Calu3 (cell line): ENCODE results near the gene MTARC2. TPM values are rescaled to one million over a fixed set of nuclear protein-coding genes. Genes with fewer than 3 reads are reported as not detected.

Source experiments
- BruUV-seq: library from RNA; stranded (reverse); fragments of 400-500 nt; replicated peaks from 2 replicates; lab custom pipeline; 2021; lab: Mats Ljungman, UMichigan
- CTCF ChIA-PET: fragments of 300-600 bp; sonication (Branson Sonifier 250); formaldehyde crosslinking; loops from one replicate; lab custom pipeline; 2022; ENCODE audit warnings: antibody characterized with exemption; lab: Charles Lee
- DNase-seq: peaks from one replicate; pipeline ENCODE4 v3.0.0; 2022
- H3K27ac Mint-ChIP-seq: one replicate; pipeline ENCODE4 v1.8.0; 2022; ENCODE audit warnings: mixed read lengths; ENCODE audit not compliant: unreplicated experiment
- H3K27me3 Mint-ChIP-seq: one replicate; pipeline ENCODE4 v1.8.0; 2022; ENCODE audit warnings: mixed read lengths; ENCODE audit not compliant: unreplicated experiment
- H3K36me3 Mint-ChIP-seq: one replicate; pipeline ENCODE4 v1.8.0; 2022; ENCODE audit warnings: mild to moderate bottlenecking, moderate library complexity, mixed read lengths; ENCODE audit not compliant: insufficient read depth, unreplicated experiment
- H3K4me1 Mint-ChIP-seq: one replicate; pipeline ENCODE4 v1.8.0; 2022; ENCODE audit warnings: mild to moderate bottlenecking, low read depth, mixed read lengths; ENCODE audit not compliant: unreplicated experiment
- H3K4me3 Mint-ChIP-seq: one replicate; pipeline ENCODE4 v1.8.0; 2022; ENCODE audit warnings: mild to moderate bottlenecking, low read depth, moderate library complexity, mixed read lengths; ENCODE audit not compliant: unreplicated experiment
- H3K9me3 Mint-ChIP-seq: one replicate; pipeline ENCODE4 v1.8.0; 2022; ENCODE audit warnings: low read depth, mixed read lengths; ENCODE audit not compliant: unreplicated experiment
- CTCF ChIP-seq: fragments of 200-600 bp; IDR thresholded peaks from one replicate; pipeline ENCODE4 v1.8.0; 2022; ENCODE audit warnings: antibody characterized with exemption; ENCODE audit not compliant: unreplicated experiment
- intact Hi-C: fragments of 100-400 bp; cut with micrococcal nuclease; formaldehyde crosslinking; loops from one replicate; pipeline ENCODE4 v1.10.0; 2022; ENCODE audit not compliant: unreplicated experiment
- total RNA-seq: library from RNA; stranded (reverse); gene quantifications from 2 replicates; pipeline ENCODE4 v1.2.3, GENCODE V29; 2022

The MTARC2 gene
- total RNA-seq, 1 experiment from 2014 or later: 16.4 TPM

DNA sequence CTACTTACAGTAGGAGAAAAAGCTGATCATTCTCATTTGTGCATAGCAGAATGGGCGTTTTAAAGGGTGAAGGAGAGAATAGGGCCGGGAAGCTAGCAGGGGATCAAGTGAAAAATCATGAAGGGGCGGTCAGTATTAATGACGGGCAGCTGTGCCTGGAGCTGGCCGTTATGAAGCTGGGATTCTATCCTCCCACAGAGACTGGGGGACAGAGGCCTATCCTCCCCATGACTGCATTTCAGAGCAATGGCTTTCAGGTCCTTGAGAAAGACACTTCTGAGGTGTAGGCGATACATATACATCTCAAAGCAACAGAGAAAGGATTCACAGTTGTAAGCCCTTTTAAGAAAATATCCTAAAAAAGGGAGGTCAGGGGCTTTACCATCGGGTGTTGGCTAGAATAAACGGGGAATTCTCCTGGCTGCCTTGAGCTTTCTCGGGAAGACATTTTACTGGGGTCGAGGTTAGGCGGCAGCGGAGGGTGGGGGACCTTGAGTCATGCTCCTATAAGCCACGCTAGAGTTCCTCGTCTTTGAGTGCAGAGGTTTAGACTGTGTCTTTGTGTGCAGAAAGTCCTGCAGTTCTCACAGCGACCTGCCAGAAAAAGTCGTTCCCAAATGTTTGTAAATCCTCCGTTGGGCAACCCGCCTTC is 559 bp upstream of the MTARC2 start:
- Mint-ChIP-seq H3K4me3 (peak overlapping the region; percentile 91), H3K27ac (peak overlapping the region; percentile 66), H3K36me3 (peaks cover 13% of the 10 kb centered on the region), H3K27me3 (no peaks in the 10 kb centered on the region), H3K9me3 (no peaks in the 10 kb centered on the region), H3K4me1 (peaks cover 25% of the 10 kb centered on the region)
- CTCF ChIA-PET: interaction anchor here (0.6 to 3.1 kb wide), 9 partner anchors 14 to 558 kb away, joined by 3 to 26 read pairs (median 4); no protein-coding TSS in a partner anchor
- DNase-seq: no peak
- intact Hi-C loops: loop anchor here (1.0 kb wide), 1 partner anchor 13 kb away; no protein-coding TSS in a partner anchor
- BruUV-seq: no TSS peak
- TF ChIP-seq CTCF: no peak

DNA sequence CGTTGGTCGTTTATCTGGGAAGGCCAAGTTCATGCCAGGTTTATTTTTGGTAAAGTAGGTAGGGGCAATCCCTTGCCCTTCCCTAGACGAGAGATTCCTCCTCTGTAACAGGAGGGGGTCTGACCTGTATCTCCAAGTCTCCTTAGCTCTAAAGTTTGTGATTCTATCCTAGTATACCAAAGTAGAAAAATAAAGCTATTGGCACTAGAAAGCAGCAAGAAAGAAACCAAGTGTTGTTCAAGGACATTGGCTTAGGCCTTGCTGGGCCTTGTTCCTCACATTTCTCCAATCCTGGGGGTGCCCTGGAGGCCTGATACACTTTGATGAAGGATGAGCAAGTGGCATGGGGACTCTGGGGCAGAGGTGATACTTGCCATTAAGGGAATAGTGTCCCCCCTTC is 814 bp downstream of the MTARC2 start:
- H3K36me3 Mint-ChIP-seq: peaks cover 13% of the 10 kb centered on the region
- BruUV-seq: TSS peak; percentile 51
- no peak overlapping the region for H3K27ac Mint-ChIP-seq
- TF ChIP-seq CTCF: no peak
- CTCF ChIA-PET: interaction anchor here (3.1 kb wide), 1 partner anchor 15 kb away, joined by 26 read pairs; no protein-coding TSS in a partner anchor
- H3K9me3 Mint-ChIP-seq: no peaks in the 10 kb centered on the region
- H3K27me3 Mint-ChIP-seq: no peaks in the 10 kb centered on the region
- H3K4me1 Mint-ChIP-seq: peaks cover 25% of the 10 kb centered on the region
- DNase-seq: no peak
- peak overlapping the region; percentile 91 for H3K4me3 Mint-ChIP-seq
- intact Hi-C loops: loop anchor here (1.0 kb wide), 1 partner anchor 15 kb away; no protein-coding TSS in a partner anchor

- TF ChIP-seq CTCF: no peak
- no peaks in the 10 kb centered on the region for H3K9me3 Mint-ChIP-seq
- intact Hi-C loops: no loop called here
- peaks cover 25% of the 10 kb centered on the region for H3K4me1 Mint-ChIP-seq
- no peaks in the 10 kb centered on the region for H3K27me3 Mint-ChIP-seq
- H3K36me3 Mint-ChIP-seq: peaks cover 13% of the 10 kb centered on the region
- CTCF ChIA-PET: no interaction called here
- no peak overlapping the region for H3K4me3 Mint-ChIP-seq
- no peak overlapping the region for H3K27ac Mint-ChIP-seq
- no TSS peak for BruUV-seq
- DNase-seq: no peak
These were observed 2.0 kb downstream of the MTARC2 start for GRCh38 chr1:220750131-220750515.

GRCh38 chr1:220751111-220751510 is 3.0 kb downstream of the MTARC2 start:
- H3K27me3 Mint-ChIP-seq: no peaks in the 10 kb centered on the region
- CTCF ChIA-PET: no interaction called here
- no peak for DNase-seq
- TF ChIP-seq CTCF: no peak
- H3K36me3 Mint-ChIP-seq: peaks cover 13% of the 10 kb centered on the region
- no peak overlapping the region for H3K27ac Mint-ChIP-seq
- intact Hi-C loops: no loop called here
- H3K4me3 Mint-ChIP-seq: no peak overlapping the region
- no peaks in the 10 kb centered on the region for H3K9me3 Mint-ChIP-seq
- peaks cover 25% of the 10 kb centered on the region for H3K4me1 Mint-ChIP-seq
- BruUV-seq: no TSS peak
